22Rv1 (cell line): ENCODE results near the gene PPAN.

Experiments
- ZFX ChIP-seq: fragments of 450-650 bp; IDR thresholded peaks from 2 replicates; pipeline ENCODE4 v1.6.1; 2017; ENCODE audit warnings: antibody characterized with exemption, borderline replicate concordance
- TF ChIP-seq, protein P1 (sequence below): fragments of 450-650 bp; IDR thresholded peaks from 2 replicates; pipeline ENCODE4 v1.5.1; 2017; ENCODE audit warnings: mild to moderate bottlenecking

DNA sequence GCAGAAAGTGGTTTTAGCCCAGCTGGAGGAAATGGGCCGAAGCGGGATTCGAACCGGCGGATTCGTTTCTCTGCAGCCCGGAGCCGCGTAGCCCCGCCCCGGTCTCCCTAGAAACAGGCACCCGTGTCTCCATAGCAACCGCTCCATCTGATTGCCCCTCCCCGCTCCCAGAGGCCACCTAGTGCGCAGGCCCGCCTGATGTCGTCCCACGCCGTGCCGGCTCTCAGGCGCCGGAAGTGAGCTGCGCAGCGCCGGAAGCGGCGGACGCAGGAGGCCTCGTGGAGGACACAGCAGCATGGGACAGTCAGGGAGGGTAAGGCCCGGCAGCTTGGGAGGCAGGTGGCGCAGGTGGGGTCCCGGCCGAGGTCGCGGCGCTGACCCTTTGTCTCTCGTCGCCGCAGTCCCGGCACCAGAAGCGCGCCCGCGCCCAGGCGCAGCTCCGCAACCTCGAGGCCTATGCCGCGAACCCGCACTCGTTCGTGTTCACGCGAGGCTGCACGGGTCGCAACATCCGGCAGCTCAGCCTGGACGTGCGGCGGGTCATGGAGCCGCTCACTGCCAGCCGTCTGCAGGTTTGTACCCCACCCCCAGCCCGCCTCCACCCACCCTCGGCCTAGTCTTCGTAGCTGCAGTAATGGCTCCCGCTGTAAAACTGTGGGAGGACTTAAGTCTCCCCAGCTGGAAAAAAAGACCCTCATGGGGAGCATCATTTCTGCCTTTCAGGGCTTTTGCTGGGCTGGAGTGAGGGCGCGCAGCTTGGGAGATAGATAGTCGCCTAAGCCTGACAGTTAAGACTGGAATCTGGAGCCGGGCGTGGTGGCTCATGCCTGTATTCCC is at the start of gene PPAN:
- TF ChIP-seq, protein P1, sequence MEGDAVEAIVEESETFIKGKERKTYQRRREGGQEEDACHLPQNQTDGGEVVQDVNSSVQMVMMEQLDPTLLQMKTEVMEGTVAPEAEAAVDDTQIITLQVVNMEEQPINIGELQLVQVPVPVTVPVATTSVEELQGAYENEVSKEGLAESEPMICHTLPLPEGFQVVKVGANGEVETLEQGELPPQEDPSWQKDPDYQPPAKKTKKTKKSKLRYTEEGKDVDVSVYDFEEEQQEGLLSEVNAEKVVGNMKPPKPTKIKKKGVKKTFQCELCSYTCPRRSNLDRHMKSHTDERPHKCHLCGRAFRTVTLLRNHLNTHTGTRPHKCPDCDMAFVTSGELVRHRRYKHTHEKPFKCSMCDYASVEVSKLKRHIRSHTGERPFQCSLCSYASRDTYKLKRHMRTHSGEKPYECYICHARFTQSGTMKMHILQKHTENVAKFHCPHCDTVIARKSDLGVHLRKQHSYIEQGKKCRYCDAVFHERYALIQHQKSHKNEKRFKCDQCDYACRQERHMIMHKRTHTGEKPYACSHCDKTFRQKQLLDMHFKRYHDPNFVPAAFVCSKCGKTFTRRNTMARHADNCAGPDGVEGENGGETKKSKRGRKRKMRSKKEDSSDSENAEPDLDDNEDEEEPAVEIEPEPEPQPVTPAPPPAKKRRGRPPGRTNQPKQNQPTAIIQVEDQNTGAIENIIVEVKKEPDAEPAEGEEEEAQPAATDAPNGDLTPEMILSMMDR, result no peak
- TF ChIP-seq ZFX, result no peak
